Mucosa of rectum (tissue), 2 donors: Measurements from ENCODE around the gene DBNDD2.

Experiments used
- H3K27ac ChIP-seq, 2 donors: one replicate each; pipeline ENCODE4 v1.7.0; 2013; ENCODE audit warnings: inconsistent platforms in 2 of 2, low read depth in 2 of 2, low read length in 2 of 2
- H3K27me3 ChIP-seq, 2 donors: one replicate each; pipeline ENCODE4 v1.7.0; 2013; ENCODE audit warnings: low read length in 2 of 2; ENCODE audit not compliant: control insufficient read depth in 2 of 2, insufficient read depth in 2 of 2
- H3K36me3 ChIP-seq, 2 donors: one replicate each; pipeline ENCODE4 v1.7.0; 2013; ENCODE audit warnings: low read length in 2 of 2; ENCODE audit not compliant: control insufficient read depth in 2 of 2, insufficient read depth in 2 of 2
- H3K4me1 ChIP-seq, 2 donors: one replicate each; pipeline ENCODE4 v1.7.0; 2013; ENCODE audit warnings: low read length in 2 of 2, mild to moderate bottlenecking in 1 of 2; ENCODE audit not compliant: control insufficient read depth in 2 of 2, insufficient read depth in 2 of 2
- H3K4me3 ChIP-seq, 2 donors: one replicate each; pipeline ENCODE4 v1.7.0; 2013; ENCODE audit warnings: low read length in 2 of 2
- H3K9ac ChIP-seq, 2 donors: one replicate each; pipeline ENCODE4 v1.7.0; 2013; ENCODE audit warnings: low read length in 2 of 2, low read depth in 1 of 2, mild to moderate bottlenecking in 1 of 2
- H3K9me3 ChIP-seq, 2 donors: one replicate each; pipeline ENCODE4 v1.7.0; 2013; ENCODE audit warnings: low read length in 2 of 2; ENCODE audit not compliant: control insufficient read depth in 2 of 2
- donor health status: healthy.
- donor health status: Normal muscosa, but diverticular disease.

The DBNDD2 gene

GRCh38 chr20:45407783-45408645, at the start of gene DBNDD2:
DBNDD2 (plus strand) TSS chr20:45408289; CDS start chr20:45408468, 179 bp downstream.
- Histone ChIP-seq H3K9ac (peak within 1 kb of the TSS; percentile 92 to 95), H3K36me3 (peaks cover 11 to 18% of the 10 kb centered on the region in 2 donors), H3K4me3 (peak within 1 kb of the TSS; percentile 80 to 87), H3K27me3 (no peaks in the 10 kb centered on the region), H3K9me3 (no peaks in the 10 kb centered on the region), H3K4me1 (peaks cover 55 to 56% of the 10 kb centered on the region in 2 donors), H3K27ac (peak within 1 kb of the TSS; percentile 89 to 94)

- H3K27ac ChIP-seq, result peak overlapping the region in 1 of 2 donors; percentile 68
- H3K27me3 ChIP-seq, result no peaks in the 10 kb centered on the region
- H3K36me3 ChIP-seq, result no peaks in the 10 kb centered on the region
- H3K4me3 ChIP-seq, result no peak overlapping the region
- H3K4me1 ChIP-seq, result peaks cover 23 to 28% of the 10 kb centered on the region in 2 donors
- peak overlapping the region in 1 of 2 donors; percentile 17 for H3K9ac ChIP-seq
- no peaks in the 10 kb centered on the region for H3K9me3 ChIP-seq
These were observed 49.1 kb upstream of the DBNDD2 start for GRCh38 chr20:45359069-45359405.

- Histone ChIP-seq H3K27ac (peak overlapping the region; percentile 31 to 68), H3K9ac (no peak overlapping the region), H3K36me3 (no peaks in the 10 kb centered on the region), H3K4me3 (no peak overlapping the region), H3K27me3 (no peaks in the 10 kb centered on the region), H3K9me3 (no peaks in the 10 kb centered on the region), H3K4me1 (peaks cover 26 to 31% of the 10 kb centered on the region in 2 donors)
These were observed 48.5 kb upstream of the DBNDD2 start for GRCh38 chr20:45359406-45360148.

- H3K4me1 ChIP-seq, result peaks cover 26 to 41% of the 10 kb centered on the region in 2 donors
- no peak overlapping the region for H3K27ac ChIP-seq
- H3K4me3 ChIP-seq, result no peak overlapping the region
- H3K9ac ChIP-seq, result no peak overlapping the region
- H3K27me3 ChIP-seq, result no peaks in the 10 kb centered on the region
- H3K36me3 ChIP-seq, result peaks cover 10 to 16% of the 10 kb centered on the region in 2 donors
- no peaks in the 10 kb centered on the region for H3K9me3 ChIP-seq
These were observed 46.3 kb upstream of the DBNDD2 start for GRCh38 chr20:45361793-45362192.

- peak within 1 kb of the TSS; percentile 88 to 94 for H3K9ac ChIP-seq
- H3K27me3 ChIP-seq, result no peaks in the 10 kb centered on the region
- no peaks in the 10 kb centered on the region for H3K9me3 ChIP-seq
- peak within 1 kb of the TSS; percentile 92 to 94 for H3K4me3 ChIP-seq
- H3K4me1 ChIP-seq, result peaks cover 33% of the 10 kb centered on the region in 2 donors
- H3K27ac ChIP-seq, result peak within 1 kb of the TSS; percentile 98
- H3K36me3 ChIP-seq, result peaks cover 18 to 28% of the 10 kb centered on the region in 2 donors
These were observed 45.1 kb upstream of the DBNDD2 start, which contains the start of gene SYS1 for GRCh38 chr20:45362804-45363610. SYS1 (plus strand) TSS chr20:45363156; CDS start chr20:45363532, 376 bp downstream.

GRCh38 chr20:45363611-45364492, 44.2 kb upstream of the DBNDD2 start:
- Histone ChIP-seq H3K4me3 (peak overlapping the region; percentile 92 to 94), H3K4me1 (peaks cover 30 to 32% of the 10 kb centered on the region in 2 donors), H3K9me3 (no peaks in the 10 kb centered on the region), H3K27me3 (no peaks in the 10 kb centered on the region), H3K27ac (peak overlapping the region; percentile 98), H3K36me3 (peaks cover 25 to 30% of the 10 kb centered on the region in 2 donors), H3K9ac (peak overlapping the region; percentile 88 to 94)

- Histone ChIP-seq H3K4me3 (no peak overlapping the region), H3K27me3 (no peaks in the 10 kb centered on the region), H3K36me3 (peaks cover 25 to 30% of the 10 kb centered on the region in 2 donors), H3K27ac (peak overlapping the region in 1 of 2 donors; percentile 65), H3K9me3 (no peaks in the 10 kb centered on the region), H3K4me1 (peaks cover 23 to 29% of the 10 kb centered on the region in 2 donors), H3K9ac (peak overlapping the region in 1 of 2 donors; percentile 15)
These were observed 42.6 kb upstream of the DBNDD2 start for GRCh38 chr20:45365444-45365970.

- peaks cover 23 to 26% of the 10 kb centered on the region in 2 donors for H3K4me1 ChIP-seq
- H3K9me3 ChIP-seq, result no peaks in the 10 kb centered on the region
- H3K27me3 ChIP-seq, result no peaks in the 10 kb centered on the region
- no peak overlapping the region for H3K9ac ChIP-seq
- peaks cover 25 to 30% of the 10 kb centered on the region in 2 donors for H3K36me3 ChIP-seq
- no peak overlapping the region for H3K4me3 ChIP-seq
- H3K27ac ChIP-seq, result no peak overlapping the region
These were observed 41.9 kb upstream of the DBNDD2 start for GRCh38 chr20:45366192-45366591.

- no peaks in the 10 kb centered on the region for H3K9me3 ChIP-seq
- H3K9ac ChIP-seq, result no peak overlapping the region
- no peak overlapping the region for H3K27ac ChIP-seq
- no peak overlapping the region for H3K4me3 ChIP-seq
- no peaks in the 10 kb centered on the region for H3K27me3 ChIP-seq
- H3K36me3 ChIP-seq, result peaks cover 25 to 30% of the 10 kb centered on the region in 2 donors
- peaks cover 23 to 26% of the 10 kb centered on the region in 2 donors for H3K4me1 ChIP-seq
These were observed 41.5 kb upstream of the DBNDD2 start for GRCh38 chr20:45366631-45367030.
